ENCODE data around the gene IQSEC1.

The IQSEC1 gene

GRCh38 chr3:13018561-13019242 lies 54.5 kb downstream of the IQSEC1 start:
- no peak for TF ChIP-seq CTCF (IDR thresholded peaks at IDR 0.05; ENCODE audit: low read depth, low read length)
- no peak overlapping the region for H3K4me3 ChIP-seq (replicated peaks in 1 of 2; ENCODE audit: low read depth in 2 of 2, low read length in 2 of 2)
- DNase-seq (ENCODE audit: low read depth in 2 of 2): no peak

GRCh38 chr3:13018043-13018451 lies 55.2 kb downstream of the IQSEC1 start:
- DNase-seq (ENCODE audit: low read depth in 2 of 2): peak in 1 of 2 donors; percentile 19
- no peak overlapping the region for H3K4me3 ChIP-seq (replicated peaks in 1 of 2; ENCODE audit: low read depth in 2 of 2, low read length in 2 of 2)
- TF ChIP-seq CTCF (IDR thresholded peaks at IDR 0.05; ENCODE audit: low read depth, low read length): no peak

GRCh38 chr3:13017361-13018042 lies 55.7 kb downstream of the IQSEC1 start:
- DNase-seq (ENCODE audit: low read depth in 2 of 2): no peak
- no peak overlapping the region for H3K4me3 ChIP-seq (replicated peaks in 1 of 2; ENCODE audit: low read depth in 2 of 2, low read length in 2 of 2)
- no peak for TF ChIP-seq CTCF (IDR thresholded peaks at IDR 0.05; ENCODE audit: low read depth, low read length)

- H3K4me3 ChIP-seq (replicated peaks in 1 of 2; ENCODE audit: low read depth in 2 of 2, low read length in 2 of 2): no peak overlapping the region
- no peak for TF ChIP-seq CTCF (IDR thresholded peaks at IDR 0.05; ENCODE audit: low read depth, low read length)
- no peak for DNase-seq (ENCODE audit: low read depth in 2 of 2)
Observed at GRCh38 chr3:13016721-13017255, 56.4 kb downstream of the IQSEC1 start.

GRCh38 chr3:13016083-13016720 lies 57.0 kb downstream of the IQSEC1 start:
- no peak for TF ChIP-seq CTCF (IDR thresholded peaks at IDR 0.05; ENCODE audit: low read depth, low read length)
- no peak for DNase-seq (ENCODE audit: low read depth in 2 of 2)

GRCh38 chr3:13015286-13016082 lies 57.7 kb downstream of the IQSEC1 start:
- DNase-seq (ENCODE audit: low read depth in 2 of 2): no peak
- TF ChIP-seq CTCF (IDR thresholded peaks at IDR 0.05; ENCODE audit: low read depth, low read length): no peak
- no peak overlapping the region for H3K4me3 ChIP-seq (replicated peaks in 1 of 2; ENCODE audit: low read depth in 2 of 2, low read length in 2 of 2)

More at GRCh38 chr3:13016083-13016720, 57.0 kb downstream of the IQSEC1 start:
- no peak overlapping the region for H3K4me3 ChIP-seq (replicated peaks in 1 of 2; ENCODE audit: low read depth in 2 of 2, low read length in 2 of 2)

Data from cardiac fibroblast (primary cell).